ENCODE measurements around the gene CYB5R3.
A peak's percentile ranks its signal among the peaks of the same experiment; 100 is the strongest.
"Not testable (repeated sequence)": the region's sequence is repeated elsewhere in the genome, so short reads cannot be mapped to it uniquely, and the experiment has no call there.

Gene CYB5R3

GRCh38 chr22:42622061-42622710, 27.0 kb downstream of the CYB5R3 start:
- no peak for DNase-seq

GRCh38 chr22:42621505-42622002, 27.6 kb downstream of the CYB5R3 start:
- DNase-seq, result peak; percentile 11

GRCh38 chr22:42620084-42620483, 29.1 kb downstream of the CYB5R3 start:
- no peak for DNase-seq

- DNase-seq, result no peak
Observed at GRCh38 chr22:42619261-42620063, 29.7 kb downstream of the CYB5R3 start.

GRCh38 chr22:42617155-42617983, 31.8 kb downstream of the CYB5R3 start:
- DNase-seq, result no peak

GRCh38 chr22:42615860-42616175, 33.4 kb downstream of the CYB5R3 start:
- not testable (repeated sequence) for DNase-seq

- peak; percentile 81 for DNase-seq
Observed at GRCh38 chr22:42615092-42615859, 33.9 kb downstream of the CYB5R3 start.

- peak; percentile 96 for DNase-seq
Observed at GRCh38 chr22:42614312-42615091, 34.7 kb downstream of the CYB5R3 start, which contains the start of gene POLDIP3. Gene POLDIP3 (minus strand): TSS chr22:42614883. CDS start chr22:42614857, 26 bp downstream.

GRCh38 chr22:42613872-42614301, 35.3 kb downstream of the CYB5R3 start:
- DNase-seq, result no peak

- no peak for DNase-seq
Observed at GRCh38 chr22:42612336-42612735, 36.9 kb downstream of the CYB5R3 start.

- DNase-seq, result no peak
Observed at GRCh38 chr22:42611051-42611450, 38.1 kb downstream of the CYB5R3 start.

- no peak for DNase-seq
Observed at GRCh38 chr22:42610186-42610585, 39.0 kb downstream of the CYB5R3 start.

GRCh38 chr22:42608823-42609361, 40.3 kb downstream of the CYB5R3 start:
- no peak for DNase-seq

GRCh38 chr22:42608136-42608822, 40.9 kb downstream of the CYB5R3 start:
- DNase-seq, result no peak

- not testable (repeated sequence) for DNase-seq
Observed at GRCh38 chr22:42607641-42608040, 41.6 kb downstream of the CYB5R3 start.

GRCh38 chr22:42604403-42604802, 44.8 kb downstream of the CYB5R3 start:
- no peak for DNase-seq

- no peak for DNase-seq
Observed at GRCh38 chr22:42603427-42603826, 45.8 kb downstream of the CYB5R3 start.

- no peak for DNase-seq
Observed at GRCh38 chr22:42602470-42602869, 46.7 kb downstream of the CYB5R3 start.

- no peak for DNase-seq
Observed at GRCh38 chr22:42601879-42602465, 47.2 kb downstream of the CYB5R3 start.

GRCh38 chr22:42596863-42597530, 52.2 kb downstream of the CYB5R3 start:
- no peak for DNase-seq
